Right lobe of liver (tissue), 4 donors: Measurements from ENCODE around the gene ZNF385B.

ENCODE experiments used
- CTCF ChIP-seq, 4 donors: fragments of 200-600 bp in 3 of 4; fragments of 450-650 bp in 1 of 4; IDR thresholded peaks; one replicate each; pipeline versions ENCODE4 v1.5.1 to v1.8.0; 2016 to 2022; ENCODE audit warnings: antibody characterized with exemption in 4 of 4, mild to moderate bottlenecking in 2 of 4
- POLR2A ChIP-seq: fragments of 450-650 bp; IDR thresholded peaks from one replicate; pipeline ENCODE4 v1.6.1; 2017; ENCODE audit warnings: antibody characterized with exemption, mild to moderate bottlenecking
- donor health status: DM: no; HTN: no; CAD: no.
- donor health status: DM: no; HTN: no; CAD: no.
- donor health status: DM: no; HTN: yes; CAD: no.

- no peak for TF ChIP-seq POLR2A
- TF ChIP-seq CTCF (IDR thresholded peaks at IDR 0.05): no peak
These were observed 36.5 kb downstream of the ZNF385B start for GRCh38 chr2:179824961-179825360.
